Fibroblast of villous mesenchyme (primary cell): ENCODE results near the gene FBXL13. TPM values are rescaled to one million over a fixed set of nuclear protein-coding genes. Genes with fewer than 3 reads are reported as not detected.
"Not testable (repeated sequence)": the region's sequence is repeated elsewhere in the genome, so short reads cannot be mapped to it uniquely, and the experiment has no call there.

ENCODE experiments used
- DNase-seq: peaks from one replicate; pipeline ENCODE4 v3.0.0-alpha.2; 2010; ENCODE audit warnings: low read depth
- H3K4me3 ChIP-seq: 2 replicates; pipeline ENCODE4 v1.5.1; 2011; ENCODE audit warnings: low read depth, mild to moderate bottlenecking, low read length
- CTCF ChIP-seq: IDR thresholded peaks from 2 replicates; pipeline ENCODE4 v1.5.1; 2012; ENCODE audit warnings: low read depth, mild to moderate bottlenecking, low read length; ENCODE audit not compliant: insufficient read depth
- total RNA-seq: library from RNA; depleted of rRNA; stranded (reverse); fragments of >200 nt; gene quantifications from 2 replicates; pipeline ENCODE4 v1.2.3, GENCODE V29; 2012

FBXL13 gene
- total RNA-seq, 1 donor = 2.2 TPM

- DNase-seq = peak; percentile 45
- H3K4me3 ChIP-seq = no peak overlapping the region
- no peak for TF ChIP-seq CTCF
Observed at GRCh38 chr7:102811942-102812678, 262.5 kb downstream of the FBXL13 start.

- no peak for DNase-seq
- H3K4me3 ChIP-seq = no peak overlapping the region
- no peak for TF ChIP-seq CTCF
Observed at GRCh38 chr7:102810916-102811315, 263.7 kb downstream of the FBXL13 start.

- TF ChIP-seq CTCF = no peak
- no peak overlapping the region for H3K4me3 ChIP-seq
- no peak for DNase-seq
Observed at GRCh38 chr7:102806613-102807012, 268.0 kb downstream of the FBXL13 start.

GRCh38 chr7:102795987-102796595, 278.5 kb downstream of the FBXL13 start:
- DNase-seq = peak; percentile 22
- not testable (repeated sequence) for H3K4me3 ChIP-seq

- H3K4me3 ChIP-seq, DNase-seq: not testable (repeated sequence)
Observed at GRCh38 chr7:102794567-102794966, 280.0 kb downstream of the FBXL13 start.

- DNase-seq, H3K4me3 ChIP-seq: not testable (repeated sequence)
Observed at GRCh38 chr7:102791831-102792230, 282.8 kb downstream of the FBXL13 start.

- not testable (repeated sequence) for H3K4me3 ChIP-seq, DNase-seq
Observed at GRCh38 chr7:102791367-102791766, 283.2 kb downstream of the FBXL13 start.

- H3K4me3 ChIP-seq, DNase-seq: not testable (repeated sequence)
Observed at GRCh38 chr7:102790364-102791100, 284.1 kb downstream of the FBXL13 start.

GRCh38 chr7:102788770-102789169, 285.8 kb downstream of the FBXL13 start:
- not testable (repeated sequence) for DNase-seq, H3K4me3 ChIP-seq

- H3K4me3 ChIP-seq, DNase-seq: not testable (repeated sequence)
Observed at GRCh38 chr7:102780926-102781325, 293.7 kb downstream of the FBXL13 start.

GRCh38 chr7:102778663-102779062, 295.9 kb downstream of the FBXL13 start:
- not testable (repeated sequence) for H3K4me3 ChIP-seq
- DNase-seq = peak; percentile 14

GRCh38 chr7:102776217-102776616, 298.4 kb downstream of the FBXL13 start:
- not testable (repeated sequence) for DNase-seq, H3K4me3 ChIP-seq

GRCh38 chr7:102770467-102770866, 304.1 kb downstream of the FBXL13 start:
- not testable (repeated sequence) for H3K4me3 ChIP-seq
- DNase-seq = peak; percentile 7

GRCh38 chr7:102769657-102770192, 304.9 kb downstream of the FBXL13 start:
- H3K4me3 ChIP-seq, DNase-seq: not testable (repeated sequence)

GRCh38 chr7:102763295-102763905, 311.2 kb downstream of the FBXL13 start:
- not testable (repeated sequence) for H3K4me3 ChIP-seq, DNase-seq
